Measurements from ENCODE around the gene TMEM54.

TMEM54 gene

GRCh38 chr1:32900956-32901822, at the start of gene TMEM54:
Gene TMEM54, minus strand, starts transcription at chr1:32901389. Its CDS starts 151 bp downstream, at chr1:32901238.
- DNase-seq (ENCODE audit: insufficient read length, low spot score), result peak; percentile 13
- FAIRE-seq, result no peak

DNA sequence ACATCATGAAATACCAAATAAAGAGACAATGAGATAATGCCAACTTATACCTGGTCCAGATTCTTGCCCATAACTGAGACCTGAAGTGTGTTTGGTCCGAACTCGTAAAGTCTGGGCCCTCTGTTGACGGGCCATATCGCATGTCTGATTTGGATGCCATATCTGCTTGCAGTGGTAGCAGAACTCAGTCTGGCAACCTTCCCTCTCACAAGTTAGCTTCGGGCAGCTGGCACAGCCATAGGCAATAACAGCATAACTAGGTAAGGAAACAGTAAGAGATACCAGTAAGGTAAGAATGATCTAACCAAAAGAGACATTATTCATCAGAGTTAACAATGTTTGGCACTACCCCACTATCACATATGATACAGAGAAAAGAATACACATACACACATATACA, 48.3 kb upstream of the TMEM54 start:
- FAIRE-seq, result no peak

GRCh38 chr1:32948905-32949304, 47.7 kb upstream of the TMEM54 start:
- FAIRE-seq, result no peak

More for the DNA sequence above, 48.3 kb upstream of the TMEM54 start:
- DNase-seq (ENCODE audit: insufficient read length, low spot score), result no peak

DNA sequence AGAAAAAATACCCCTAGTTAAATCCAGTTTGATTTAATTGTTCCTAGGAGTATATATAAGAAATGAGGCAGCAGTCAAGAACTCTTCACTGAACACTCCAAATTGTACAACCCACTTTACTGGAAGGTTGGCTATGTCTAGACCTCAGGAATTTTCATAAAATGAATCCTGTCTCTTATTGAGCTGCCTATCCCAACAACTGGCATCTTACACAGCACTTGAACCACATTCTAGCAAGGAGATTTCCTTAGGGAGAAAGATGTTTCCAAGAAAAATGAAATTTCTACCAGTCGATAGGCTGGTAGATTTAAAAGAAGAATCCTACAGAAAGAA, 47.2 kb upstream of the TMEM54 start:
- no peak for DNase-seq (ENCODE audit: insufficient read length, low spot score)
- FAIRE-seq, result no peak

More at GRCh38 chr1:32948905-32949304, 47.7 kb upstream of the TMEM54 start:
- DNase-seq (ENCODE audit: insufficient read length, low spot score), result no peak

- DNase-seq (ENCODE audit: insufficient read length, low spot score) (no peak), FAIRE-seq (no peak)
Measured at GRCh38 chr1:32947669-32948389, 46.6 kb upstream of the TMEM54 start.

GRCh38 chr1:32946413-32946812, 45.2 kb upstream of the TMEM54 start:
- no peak for DNase-seq (ENCODE audit: insufficient read length, low spot score)
- no peak for FAIRE-seq

DNA sequence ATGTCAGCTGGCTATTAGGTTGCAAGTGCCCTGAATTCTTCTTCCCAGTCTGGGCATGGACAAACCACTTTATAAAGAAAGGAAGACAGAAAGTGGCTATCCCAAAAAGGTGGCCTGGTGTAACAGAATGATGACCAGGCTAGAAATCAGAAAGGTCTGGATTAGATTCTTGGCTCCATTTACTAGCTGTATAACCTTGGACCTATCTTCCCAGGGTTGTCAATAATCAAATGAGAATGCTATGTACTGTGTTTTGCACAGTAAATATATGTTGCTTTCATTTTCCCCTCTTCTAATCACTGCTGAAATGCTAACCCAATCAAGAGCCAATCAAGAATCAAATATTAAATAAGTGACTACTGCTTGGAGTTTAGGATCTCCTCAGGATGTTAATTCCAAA, 43.0 kb upstream of the TMEM54 start:
- DNase-seq (ENCODE audit: insufficient read length, low spot score) (no peak), FAIRE-seq (no peak)

DNA sequence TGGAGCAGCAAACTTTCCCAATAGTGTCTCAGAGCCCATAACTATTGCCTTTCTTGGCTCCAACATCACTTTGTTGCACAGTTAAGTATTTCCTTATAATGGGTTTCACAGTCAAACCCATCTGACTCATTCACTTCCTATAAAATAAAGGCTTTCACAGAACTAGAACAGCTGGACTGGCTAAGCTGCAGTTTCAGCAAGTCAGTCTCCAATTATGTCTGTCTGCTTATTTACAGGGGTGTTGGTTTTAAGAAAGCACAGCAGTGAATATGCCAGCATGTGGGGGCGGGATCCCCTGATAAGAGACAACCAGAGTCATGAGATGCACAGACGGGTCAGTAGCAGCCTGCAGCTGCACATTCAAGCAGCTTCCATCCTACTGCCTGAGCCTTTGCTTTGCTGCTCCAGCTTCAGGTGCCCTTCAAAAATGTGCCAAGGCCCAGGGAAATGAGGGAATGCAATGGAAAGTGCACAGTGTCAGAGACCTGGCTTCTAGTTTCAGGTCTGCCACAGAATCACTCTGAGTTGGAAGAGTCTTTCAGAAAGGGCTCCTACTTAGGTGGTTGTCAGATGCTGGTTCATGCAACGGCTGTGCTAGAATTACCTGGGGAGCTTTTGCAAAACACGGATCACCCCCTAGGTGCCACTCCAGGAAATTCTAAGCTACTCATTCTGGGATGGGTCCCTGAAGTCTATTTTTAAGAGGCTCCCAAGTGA, 38.6 kb upstream of the TMEM54 start:
- DNase-seq (ENCODE audit: insufficient read length, low spot score) (no peak), FAIRE-seq (no peak)

DNA sequence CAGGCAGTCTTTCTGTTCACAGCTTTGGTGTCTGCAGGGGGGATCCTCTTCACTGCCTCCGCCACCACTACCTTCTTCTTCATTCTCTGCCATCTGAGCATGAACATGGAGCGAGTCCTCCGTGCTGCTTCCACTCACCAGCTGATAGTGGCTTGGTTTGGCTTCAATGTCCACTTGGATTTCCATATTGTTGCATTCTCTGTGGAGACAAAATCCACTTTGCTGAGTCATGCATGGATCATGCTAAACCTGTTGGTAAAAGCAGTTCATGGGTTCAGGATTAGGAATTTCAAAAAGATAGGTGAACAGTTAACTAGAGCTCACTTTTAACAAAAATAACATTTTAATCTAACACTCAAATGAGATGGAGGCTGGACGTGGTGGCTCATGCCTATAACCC, 35.9 kb upstream of the TMEM54 start:
- DNase-seq (ENCODE audit: insufficient read length, low spot score), result no peak
- FAIRE-seq, result no peak

GRCh38 chr1:32934535-32934934, 33.3 kb upstream of the TMEM54 start:
- FAIRE-seq (no peak), DNase-seq (ENCODE audit: insufficient read length, low spot score) (no peak)

DNA sequence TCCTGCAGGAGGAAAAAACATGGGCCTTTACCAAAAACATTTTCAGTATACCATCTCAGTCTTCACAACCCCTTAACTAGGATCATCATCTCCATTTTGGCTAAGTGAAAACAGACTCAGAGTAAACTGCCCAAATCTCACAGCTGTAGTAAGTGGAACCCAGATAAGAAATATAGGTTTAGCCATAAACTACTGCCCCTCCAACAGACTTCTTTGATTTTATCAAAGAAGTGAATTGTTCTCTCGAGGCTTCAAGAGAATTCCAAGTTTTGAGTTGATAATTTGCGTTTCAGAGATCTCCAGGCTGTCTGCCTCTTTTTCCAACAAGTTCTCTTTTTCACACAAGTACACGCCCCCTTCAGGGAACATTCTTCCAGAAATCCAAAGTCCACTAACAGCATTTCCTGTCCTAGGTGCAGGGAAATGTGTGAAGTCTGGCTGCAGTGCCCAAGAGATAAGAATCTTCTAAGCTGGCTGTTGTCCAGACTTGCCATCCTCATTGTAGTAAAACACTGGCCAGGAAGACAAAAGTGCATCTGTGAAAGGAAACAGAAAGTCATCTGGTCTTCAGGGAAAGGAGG, 32.6 kb upstream of the TMEM54 start:
- FAIRE-seq (peak; percentile 23), DNase-seq (ENCODE audit: insufficient read length, low spot score) (no peak)

- FAIRE-seq (no peak), DNase-seq (ENCODE audit: insufficient read length, low spot score) (no peak)
Measured at GRCh38 chr1:32931760-32932159, 30.6 kb upstream of the TMEM54 start.

- FAIRE-seq, result no peak
Measured at GRCh38 chr1:32929366-32929765, 28.2 kb upstream of the TMEM54 start.

DNA sequence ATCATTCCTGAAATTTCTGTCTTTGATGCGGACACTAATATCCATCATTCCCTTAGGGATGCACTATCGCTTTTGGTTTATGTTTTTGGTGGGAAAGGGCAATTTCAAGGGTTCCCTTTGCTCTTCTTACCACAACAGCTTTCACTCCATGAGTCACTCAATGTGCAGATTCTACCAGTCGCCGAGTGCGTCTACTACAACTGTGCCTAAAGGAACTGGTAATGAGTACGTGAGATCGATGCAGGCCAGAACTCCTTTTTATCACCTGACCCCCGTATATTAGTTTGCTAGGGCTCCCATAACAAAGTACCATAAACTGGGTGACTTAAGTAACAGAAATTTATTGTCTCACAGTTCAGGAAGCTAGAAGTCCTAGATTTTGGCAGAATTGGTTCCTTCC, 27.5 kb upstream of the TMEM54 start:
- no peak for FAIRE-seq
- no peak for DNase-seq (ENCODE audit: insufficient read length, low spot score)

More at GRCh38 chr1:32929366-32929765, 28.2 kb upstream of the TMEM54 start:
- DNase-seq (ENCODE audit: insufficient read length, low spot score), result no peak

DNA sequence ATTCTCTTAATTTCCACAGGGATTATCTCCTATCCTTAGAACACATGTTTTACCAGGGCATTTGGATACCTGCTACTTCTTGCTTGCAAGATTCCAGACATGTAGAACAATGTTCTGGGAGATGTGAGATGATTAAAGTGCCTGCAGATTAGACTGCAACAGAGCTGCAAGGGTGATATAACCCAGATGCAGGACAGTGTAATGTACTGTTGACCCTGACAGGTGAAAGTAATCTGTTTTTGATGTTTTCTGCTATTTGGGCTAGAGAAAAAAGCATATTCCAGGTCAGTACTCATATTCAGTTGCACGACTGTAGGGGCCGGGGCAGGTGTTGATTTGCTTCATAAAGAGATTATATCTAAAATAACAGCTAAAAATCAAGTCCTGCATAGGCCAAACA, 27.1 kb upstream of the TMEM54 start:
- DNase-seq (ENCODE audit: insufficient read length, low spot score) (no peak), FAIRE-seq (no peak)

- DNase-seq (ENCODE audit: insufficient read length, low spot score), result no peak
- FAIRE-seq, result no peak
Measured at GRCh38 chr1:32927441-32927840, 26.3 kb upstream of the TMEM54 start.

- no peak for FAIRE-seq
Measured at GRCh38 chr1:32926562-32926961, 25.4 kb upstream of the TMEM54 start.

DNA sequence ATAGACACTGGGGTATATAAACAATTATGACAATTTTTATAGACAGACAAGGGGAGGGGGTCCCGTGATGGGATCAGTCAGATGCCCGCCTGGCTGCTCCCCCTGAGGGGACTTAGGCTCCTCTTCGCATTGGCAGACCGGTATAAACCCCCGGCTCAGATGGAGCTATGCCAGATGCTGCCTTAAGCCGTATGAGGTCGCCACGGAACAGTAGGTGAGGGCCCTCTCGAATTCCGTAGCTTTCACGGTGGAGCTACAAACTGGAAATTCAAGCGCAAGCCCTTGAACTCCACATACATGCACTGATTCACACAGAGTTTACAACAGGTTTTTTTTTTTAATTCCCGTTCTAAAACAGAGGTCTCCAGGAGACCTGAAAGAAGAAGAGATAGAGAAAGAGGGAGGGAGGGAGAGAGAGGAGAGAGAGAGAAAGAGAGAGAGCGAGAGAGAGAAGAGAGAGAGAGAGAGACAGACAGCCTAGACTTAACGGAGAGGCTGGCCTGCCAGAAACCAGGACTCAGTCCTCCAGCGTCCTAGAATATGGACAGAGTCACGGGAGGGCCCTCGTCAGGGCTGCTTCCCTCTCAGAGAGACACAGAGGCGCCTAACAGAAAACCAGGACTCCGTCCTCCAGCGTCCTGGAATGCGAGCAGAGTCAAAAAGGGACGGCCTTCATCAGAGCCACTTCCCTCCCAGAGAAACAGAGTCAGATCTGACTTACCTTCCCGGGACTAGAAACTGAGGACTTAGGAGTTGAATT, 24.4 kb upstream of the TMEM54 start:
- DNase-seq (ENCODE audit: insufficient read length, low spot score) (no peak), FAIRE-seq (no peak)

More at GRCh38 chr1:32926562-32926961, 25.4 kb upstream of the TMEM54 start:
- DNase-seq (ENCODE audit: insufficient read length, low spot score), result no peak

GRCh38 chr1:32924881-32925344, 23.7 kb upstream of the TMEM54 start:
- no peak for FAIRE-seq
- DNase-seq (ENCODE audit: insufficient read length, low spot score), result no peak

GRCh38 chr1:32920833-32921232, 19.6 kb upstream of the TMEM54 start:
- no peak for DNase-seq (ENCODE audit: insufficient read length, low spot score)

More at GRCh38 chr1:32920833-32921232, 19.6 kb upstream of the TMEM54 start:
- no peak for FAIRE-seq

All from GM19239 (cell line).